IMR-90 (cell line): ENCODE results near the gene TMEM170B. TPM values are rescaled to one million over a fixed set of nuclear protein-coding genes. Genes with fewer than 3 reads are reported as not detected.
A peak's percentile ranks its signal among the peaks of the same experiment; 100 is the strongest.

Experiments used
- ATAC-seq: fragments of 200-7000 bp; cut with Tn5 transposase; 2 replicates; pipeline ENCODE4 v1.9.1; 2020; ENCODE audit warnings: low read depth, mild to moderate bottlenecking, moderate library complexity
- BruUV-seq: library from RNA; stranded (reverse); fragments of 400-500 nt; replicated peaks from 2 replicates; lab custom pipeline; 2021; lab: Mats Ljungman, UMichigan
- CTCF ChIA-PET: fragments of 300-600 bp; formaldehyde crosslinking; extraction: SDS; loops from one replicate; lab custom pipeline; 2021; ENCODE audit warnings: antibody characterized with exemption; lab: Yijun Ruan, JAX
- POLR2A ChIA-PET: fragments of 300-600 bp; sonication (Branson Sonifier 250); formaldehyde crosslinking; loops from one replicate; lab custom pipeline; 2022; ENCODE audit warnings: antibody characterized with exemption; ENCODE audit not compliant: unreplicated experiment; lab: Charles Lee
- DNase-seq: peaks from one replicate; pipeline ENCODE4 v3.0.0; 2013
- H2AFZ ChIP-seq: replicated peaks from 2 replicates; pipeline ENCODE3; 2013; ENCODE audit warnings: low read length, mild to moderate bottlenecking; ENCODE audit not compliant: poor library complexity
- H2AK5ac ChIP-seq: 2 replicates; pipeline ENCODE4 v1.6.1; 2013; ENCODE audit warnings: low read depth, low read length, inconsistent platforms
- H2AK9ac ChIP-seq: replicated peaks from 2 replicates; pipeline ENCODE3; 2013; ENCODE audit warnings: mild to moderate bottlenecking, low read depth, low read length, moderate library complexity; ENCODE audit not compliant: poor library complexity
- H2BK120ac ChIP-seq: 2 replicates; pipeline ENCODE4 v1.6.1; 2013; ENCODE audit warnings: low read depth, low read length, inconsistent platforms
- H2BK15ac ChIP-seq: 3 replicates; pipeline ENCODE4 v1.6.1; 2013; ENCODE audit warnings: low read depth, low read length, inconsistent platforms
- H2BK20ac ChIP-seq: 2 replicates; pipeline ENCODE4 v1.6.1; 2013; ENCODE audit warnings: low read depth, mild to moderate bottlenecking, inconsistent platforms, low read length, moderate library complexity
- H2BK5ac ChIP-seq: 2 replicates; pipeline ENCODE4 v1.6.1; 2013; ENCODE audit warnings: mild to moderate bottlenecking, low read depth, low read length, inconsistent platforms; ENCODE audit not compliant: poor library complexity, severe bottlenecking
- H3K14ac ChIP-seq: replicated peaks from 2 replicates; pipeline ENCODE4 v1.6.1; 2013; ENCODE audit warnings: low read depth, low read length, inconsistent platforms
- H3K18ac ChIP-seq: 2 replicates; pipeline ENCODE4 v1.6.1; 2013; ENCODE audit warnings: low read depth, low read length, control low read depth
- H3K23ac ChIP-seq: 2 replicates; pipeline ENCODE4 v1.6.1; 2013; ENCODE audit warnings: low read depth, low read length, inconsistent platforms
- H3K27ac ChIP-seq: 2 replicates; pipeline ENCODE4 v1.5.1; 2013; ENCODE audit warnings: mild to moderate bottlenecking, control low read depth, low read length; ENCODE audit not compliant: insufficient read depth
- H3K27me3 ChIP-seq: 2 replicates; pipeline ENCODE4 v1.6.1; 2013; ENCODE audit warnings: low read length; ENCODE audit not compliant: control insufficient read depth, insufficient read depth
- H3K36me3 ChIP-seq: 2 replicates; pipeline ENCODE4 v1.6.1; 2013; ENCODE audit warnings: low read length, mixed read lengths; ENCODE audit not compliant: control insufficient read depth, insufficient read depth
- H3K4ac ChIP-seq: 2 replicates; pipeline ENCODE4 v1.6.1; 2013; ENCODE audit warnings: low read depth, low read length, inconsistent platforms
- H3K4me1 ChIP-seq: 2 replicates; pipeline ENCODE4 v1.6.1; 2013; ENCODE audit warnings: low read length, mixed read lengths; ENCODE audit not compliant: control insufficient read depth, insufficient read depth
- H3K4me2 ChIP-seq: 2 replicates; pipeline ENCODE4 v1.6.1; 2013; ENCODE audit warnings: low read depth, mild to moderate bottlenecking, control low read depth, low read length, moderate library complexity
- H3K4me3 ChIP-seq: 2 replicates; pipeline ENCODE4 v1.5.1; 2013; ENCODE audit warnings: low read depth, mild to moderate bottlenecking, control low read depth, low read length, moderate library complexity; ENCODE audit not compliant: insufficient read depth
- H3K56ac ChIP-seq: 2 replicates; pipeline ENCODE4 v1.6.1; 2013; ENCODE audit warnings: low read length, inconsistent platforms; ENCODE audit not compliant: insufficient read depth; ENCODE audit errors: extremely low read depth
- H3K79me1 ChIP-seq, 2 experiments: 2 replicates each; pipeline ENCODE4 v1.6.1; 2013; ENCODE audit warnings: low read length in 2 of 2, inconsistent platforms in 1 of 2, low read depth in 1 of 2
- H3K9ac ChIP-seq: 2 replicates; pipeline ENCODE4 v1.6.1; 2013; ENCODE audit warnings: low read depth, low read length, control low read depth
- H3K9me1 ChIP-seq: 2 replicates; pipeline ENCODE4 v1.6.1; 2013; ENCODE audit warnings: low read length, inconsistent platforms; ENCODE audit not compliant: insufficient read depth
- H3K9me3 ChIP-seq: 2 replicates; pipeline ENCODE4 v1.6.1; 2013; ENCODE audit warnings: low read length; ENCODE audit not compliant: control insufficient read depth, insufficient read depth
- H4K20me1 ChIP-seq: 2 replicates; pipeline ENCODE4 v1.6.1; 2013; ENCODE audit warnings: low read length, inconsistent platforms; ENCODE audit not compliant: insufficient read depth
- H4K5ac ChIP-seq: 2 replicates; pipeline ENCODE4 v1.6.1; 2013; ENCODE audit warnings: mild to moderate bottlenecking, low read depth, low read length, control low read depth
- H4K8ac ChIP-seq, 2 experiments: 2 replicates each; pipeline ENCODE4 v1.6.1; 2013; ENCODE audit warnings: low read depth in 2 of 2, low read length in 2 of 2, control low read depth in 1 of 2, inconsistent platforms in 1 of 2
- H4K91ac ChIP-seq: 2 replicates; pipeline ENCODE4 v1.6.1; 2013; ENCODE audit warnings: low read depth, low read length, inconsistent platforms; ENCODE audit not compliant: insufficient read depth
- BHLHE40 ChIP-seq: fragments of 150-350 bp; IDR thresholded peaks from 2 replicates; pipeline ENCODE4 v1.6.1; 2016; ENCODE audit warnings: mild to moderate bottlenecking, low read depth, low read length
- CEBPB ChIP-seq: IDR thresholded peaks from 2 replicates; pipeline ENCODE4 v1.6.1; 2012; ENCODE audit warnings: low read depth, low read length, improper control_type of control experiment
- CHD1 ChIP-seq: IDR thresholded peaks from 2 replicates; pipeline ENCODE4 v1.6.1; 2012; ENCODE audit warnings: low read depth, low read length, improper control_type of control experiment
- CTCF ChIP-seq: conservative IDR thresholded peaks from 2 replicates; pipeline ENCODE4 v1.5.1; 2012; ENCODE audit warnings: mild to moderate bottlenecking, low read depth, low read length, improper control_type of control experiment
- MAZ ChIP-seq: IDR thresholded peaks from 2 replicates; pipeline ENCODE4 v1.6.1; 2012; ENCODE audit warnings: low read depth, mild to moderate bottlenecking, low read length, improper control_type of control experiment, moderate library complexity, borderline replicate concordance
- MXI1 ChIP-seq: IDR thresholded peaks from 2 replicates; pipeline ENCODE4 v1.6.1; 2012; ENCODE audit warnings: low read depth, mild to moderate bottlenecking, low read length, moderate library complexity, borderline replicate concordance
- NFE2L2 ChIP-seq: fragments of 150-350 bp; IDR thresholded peaks from 2 replicates; pipeline ENCODE4 v1.6.1; 2016; ENCODE audit warnings: low read depth, mild to moderate bottlenecking, low read length
- POLR2A ChIP-seq: IDR thresholded peaks from 2 replicates; pipeline ENCODE4 v1.6.1; 2012; ENCODE audit warnings: mild to moderate bottlenecking, low read depth, low read length
- RAD21 ChIP-seq: IDR thresholded peaks from 2 replicates; pipeline ENCODE4 v1.6.1; 2012; ENCODE audit warnings: low read length, improper control_type of control experiment
- RCOR1 ChIP-seq: IDR thresholded peaks from 2 replicates; pipeline ENCODE4 v1.6.1; 2012; ENCODE audit warnings: mild to moderate bottlenecking, low read length, improper control_type of control experiment; ENCODE audit not compliant: insufficient replicate concordance
- SMC3 ChIP-seq: fragments of 150-350 bp; IDR thresholded peaks from 2 replicates; pipeline ENCODE4 v1.6.1; 2016; ENCODE audit warnings: low read depth, mild to moderate bottlenecking, antibody characterized with exemption, low read length, moderate library complexity
- USF2 ChIP-seq: fragments of 150-350 bp; IDR thresholded peaks from 2 replicates; pipeline ENCODE4 v1.6.1; 2017; ENCODE audit warnings: mild to moderate bottlenecking, antibody characterized with exemption, low read length, low read depth
- WGBS, 2 experiments: methylation state at CpG; one replicate each; pipeline versions ENCODE4 v1.1.5 to v1.1.7; 2013; ENCODE audit warnings: missing lambda C conversion rate in 2 of 2; ENCODE audit not compliant: insufficient read length in 1 of 2; ENCODE audit errors: extremely low coverage in 2 of 2; 5-methylcytosine and 5-hydroxymethylcytosine counted together
- dilution Hi-C: fragments of 300-500 bp; cut with HindIII; formaldehyde crosslinking; loops from one replicate; pipeline ENCODE4 v1.14.3; 2018; ENCODE audit warnings: low sequenced_read_pairs; ENCODE audit not compliant: unreplicated experiment
- in situ Hi-C: fragments of 300-500 bp; cut with MboI; formaldehyde crosslinking; loops from 3 replicates; pipeline ENCODE4 v1.14.3; 2019; ENCODE audit warnings: low sequenced_read_pairs, inconsistent platforms, mixed read lengths
- intact Hi-C: fragments of 100-400 bp; cut with micrococcal nuclease; formaldehyde crosslinking; loops from 2 replicates; pipeline ENCODE4 v1.10.0; 2022
- polyA plus RNA-seq, 3 experiments: library from polyadenylated mRNA; depleted of rRNA; stranded (reverse); fragments of >200 nt; gene quantifications; 2 replicates each; pipeline ENCODE4 v1.2.3, GENCODE V29; 2012; ENCODE audit warnings: low replicate concordance in 1 of 3
- total RNA-seq: library from RNA; depleted of rRNA; stranded (reverse); fragments of >200 nt; gene quantifications from 2 replicates; pipeline ENCODE4 v1.2.3, GENCODE V29; 2012

TMEM170B gene
- total and polyA plus RNA-seq, 2 of the 4 experiments (the other 2 are of a cell fraction): 0.10 to 0.18 TPM

DNA sequence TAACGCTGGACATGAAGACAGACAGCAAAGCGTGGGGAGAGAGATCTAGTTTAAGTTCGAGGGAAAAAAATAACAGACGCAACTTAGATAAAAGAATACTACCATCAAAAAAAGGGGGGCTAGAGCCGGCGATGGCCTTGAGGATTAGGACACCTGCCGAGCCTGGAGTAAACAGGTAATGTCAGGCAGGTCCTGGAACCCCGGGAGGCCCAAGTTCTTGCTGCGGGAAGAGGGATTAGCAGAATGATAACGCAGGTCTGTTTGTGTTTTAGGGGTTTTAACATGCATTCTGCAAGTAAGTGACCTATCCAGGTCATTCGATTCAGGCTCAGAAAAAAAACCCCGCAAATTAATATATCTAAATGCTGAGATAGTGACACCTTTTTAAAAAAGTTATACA lies 754 bp upstream of the TMEM170B start:
- Histone ChIP-seq H3K56ac (no peak overlapping the region), H3K36me3 (no peaks in the 10 kb centered on the region), H4K8ac (no peak overlapping the region), H2BK120ac (no peak overlapping the region), H3K18ac (no peak overlapping the region), H3K4ac (no peak overlapping the region), H3K27ac (no peak overlapping the region), H3K14ac (no peak overlapping the region), H3K23ac (0 out of 2 replicates have a peak overlapping the region, but pooled peaks have one; percentile 2), H4K5ac (no peak overlapping the region), H2AK9ac (no peak overlapping the region), H2AFZ (peak overlapping the region; percentile 95), H4K91ac (no peak overlapping the region), H3K9me3 (no peaks in the 10 kb centered on the region), H3K4me3 (peak overlapping the region; percentile 76), H3K9me1 (no peaks in the 10 kb centered on the region), H4K20me1 (no peaks in the 10 kb centered on the region), H3K79me1 (no peaks in the 10 kb centered on the region), H3K4me2 (peak overlapping the region; percentile 80), H3K4me1 (no peaks in the 10 kb centered on the region), H2BK20ac (no peak overlapping the region), H3K27me3 (peaks cover 23% of the 10 kb centered on the region), H3K9ac (no peak overlapping the region), H2AK5ac (no peak overlapping the region), H2BK5ac (no peak overlapping the region), H2BK15ac (no peak overlapping the region)
- no TSS peak for BruUV-seq
- TF ChIP-seq POLR2A (no peak), CHD1 (no peak), MAZ (no peak), RCOR1 (no peak), NFE2L2 (no peak), CEBPB (no peak), BHLHE40 (no peak), MXI1 (no peak), SMC3 (no peak), RAD21 (no peak), CTCF (no peak), USF2 (no peak)
- DNase-seq (no peak), ATAC-seq (no peak)
- in situ Hi-C loops: no loop called here
- ChIA-PET POLR2A (no interaction called here), CTCF (no interaction called here)
- no CpG with 5 or more reads among the region's 12 CpGs for WGBS, 2 experiments
- dilution Hi-C loops: no loop called here
- intact Hi-C loops: no loop called here
